ENCODE results near the gene SPO11.

SPO11 gene

GRCh38 chr20:57329608-57330221, at the start of gene SPO11:
TSS of gene SPO11 (plus strand) at chr20:57329803. CDS start at chr20:57329868, 65 bp downstream.
- Histone ChIP-seq H3K4me1 (no peaks in the 10 kb centered on the region), H3K36me3 (no peaks in the 10 kb centered on the region), H3K4me3 (no peak within 1 kb of the TSS), H3K9me3 (no peaks in the 10 kb centered on the region), H3K27me3 (peaks cover 0 to 35% of the 10 kb centered on the region in 2 donors), H3K27ac (no peak within 1 kb of the TSS)
- no peak for DNase-seq
- intact Hi-C loops (cut with DNase I; ENCODE audit: low total_unique reads) = no loop called here
- TF ChIP-seq CTCF (IDR thresholded peaks at IDR 0.05) = no peak

GRCh38 chr20:57280221-57280620, 49.4 kb upstream of the SPO11 start:
- Histone ChIP-seq H3K27me3 (peaks cover 0 to 57% of the 10 kb centered on the region in 2 donors), H3K4me3 (no peak overlapping the region), H3K27ac (no peak overlapping the region), H3K36me3 (no peaks in the 10 kb centered on the region), H3K4me1 (no peaks in the 10 kb centered on the region), H3K9me3 (no peaks in the 10 kb centered on the region)
- intact Hi-C loops (cut with DNase I; ENCODE audit: low total_unique reads) = no loop called here
- DNase-seq = no peak
- TF ChIP-seq CTCF (IDR thresholded peaks at IDR 0.05) = no peak

GRCh38 chr20:57281900-57282299, 47.7 kb upstream of the SPO11 start:
- Histone ChIP-seq H3K36me3 (no peaks in the 10 kb centered on the region), H3K27ac (no peak overlapping the region), H3K9me3 (no peaks in the 10 kb centered on the region), H3K27me3 (peaks cover 0 to 63% of the 10 kb centered on the region in 2 donors), H3K4me1 (no peaks in the 10 kb centered on the region), H3K4me3 (no peak overlapping the region)
- intact Hi-C loops (cut with DNase I; ENCODE audit: low total_unique reads) = no loop called here
- no peak for DNase-seq
- TF ChIP-seq CTCF (IDR thresholded peaks at IDR 0.05) = no peak

- intact Hi-C loops (cut with DNase I; ENCODE audit: low total_unique reads) = no loop called here
- Histone ChIP-seq H3K4me3 (no peak overlapping the region), H3K4me1 (no peaks in the 10 kb centered on the region), H3K9me3 (no peaks in the 10 kb centered on the region), H3K27ac (no peak overlapping the region), H3K27me3 (peaks cover 0 to 64% of the 10 kb centered on the region in 2 donors), H3K36me3 (no peaks in the 10 kb centered on the region)
- no peak for DNase-seq
- no peak for TF ChIP-seq CTCF (IDR thresholded peaks at IDR 0.05)
These were observed 46.8 kb upstream of the SPO11 start for GRCh38 chr20:57282670-57283361.

GRCh38 chr20:57283860-57284259, 45.7 kb upstream of the SPO11 start:
- H3K27ac ChIP-seq = no peak overlapping the region
- peaks cover 0 to 72% of the 10 kb centered on the region in 2 donors for H3K27me3 ChIP-seq
- DNase-seq = no peak

More at GRCh38 chr20:57283860-57284259, 45.7 kb upstream of the SPO11 start:
- Histone ChIP-seq H3K4me3 (no peak overlapping the region), H3K4me1 (no peaks in the 10 kb centered on the region), H3K36me3 (no peaks in the 10 kb centered on the region), H3K9me3 (no peaks in the 10 kb centered on the region)
- intact Hi-C loops (cut with DNase I; ENCODE audit: low total_unique reads) = no loop called here
- no peak for TF ChIP-seq CTCF (IDR thresholded peaks at IDR 0.05)

Measured in tibial artery (tissue), 4 donors.